Psoas muscle (tissue), 8 donors: Measurements from ENCODE around the gene NUP85. TPM values are rescaled to one million over a fixed set of nuclear protein-coding genes. Genes with fewer than 3 reads are reported as not detected.

ENCODE experiments used
- ATAC-seq, 4 donors: fragments of 200-7000 bp; cut with Tn5 transposase; one replicate each; pipeline ENCODE4 v1.9.1; 2020; ENCODE audit warnings: moderate library complexity in 3 of 4, mild to moderate bottlenecking in 2 of 4
- DNase-seq, 2 donors: peaks; one replicate each; pipeline ENCODE4 v3.0.0-alpha.2; 2020
- H3K27ac ChIP-seq: fragments of 200-600 bp; one replicate; pipeline ENCODE4 v1.8.0; 2022
- H3K27me3 ChIP-seq, 3 donors: fragments of 200-600 bp in 1 of 3; one replicate each; pipeline versions ENCODE4 v1.6.1 to v1.8.0; 2013 to 2022; ENCODE audit warnings: low read length in 2 of 3, mild to moderate bottlenecking in 2 of 3, moderate library complexity in 1 of 3; ENCODE audit not compliant: insufficient read depth in 3 of 3
- H3K36me3 ChIP-seq, 2 donors: fragments of 200-600 bp in 1 of 2; one replicate each; pipeline versions ENCODE4 v1.6.1 to v1.8.0; 2013 to 2022; ENCODE audit warnings: low read depth in 1 of 2, mild to moderate bottlenecking in 1 of 2, moderate library complexity in 1 of 2; ENCODE audit not compliant: insufficient read depth in 1 of 2
- H3K4me1 ChIP-seq: fragments of 200-600 bp; one replicate; pipeline ENCODE4 v1.8.0; 2022
- H3K4me3 ChIP-seq: fragments of 200-600 bp; one replicate; pipeline ENCODE4 v1.8.0; 2022; ENCODE audit warnings: mild to moderate bottlenecking
- H3K9me3 ChIP-seq: fragments of 200-600 bp; one replicate; pipeline ENCODE4 v1.8.0; 2022
- WGBS, 3 donors: extraction: QIAGEN DNeasy Blood & Tissue Kit; methylation state at CpG; one replicate each; pipeline versions ENCODE4 v1.1.6 to v1.1.7; 2013; 5-methylcytosine and 5-hydroxymethylcytosine counted together
- intact Hi-C, 2 donors: fragments of 100-400 bp; cut with DNase I; formaldehyde crosslinking; loops; one replicate each; pipeline versions ENCODE4 v1.11.0 to v1.14.2; 2022
- polyA plus RNA-seq, 3 donors: library from polyadenylated mRNA; stranded (reverse); fragments of 200-250 nt; gene quantifications; one replicate each; pipeline ENCODE4 v1.2.3, GENCODE V29; 2013
- total RNA-seq, 4 donors: library from RNA; stranded (reverse); fragmentation: NEBNext Ultra II Directional in 2 of 4; extraction: Animal tissue kit (Norgen Biotek cat#: 25700) in 2 of 4; gene quantifications; one replicate each; pipeline versions ENCODE4 v1.2.1 to v1.2.4, GENCODE V29; 2021 to 2023
- TF ChIP-seq, protein P1 (sequence below): fragments of 200-600 bp; IDR thresholded peaks from one replicate; pipeline ENCODE4 v1.8.0; 2022; ENCODE audit warnings: antibody characterized with exemption
- donor health status: healthy with polysubstance abuse.
- donor health status: DM: no; HTN: no; CAD: no; lungs with moderate emphysema.
- donor health status: Bipolar disorder and iron deficiency.
- donor health status: healthy.
- donor health status: DM: yes; HTN: yes; CAD: no.
- donor health status: DM: no; HTN: no; CAD: no.
- donor health status: DM: no; HTN: no; CAD: no.
- donor health status: DM: yes; HTN: yes; CAD: no.

Gene NUP85
- total and polyA plus RNA-seq, 7 donors: 15.1 to 32.9 (median 21.3) TPM

- H3K4me1 ChIP-seq: peaks cover 22% of the 10 kb centered on the region
- WGBS, 3 donors: 0 to 1% (median 0%) methylated on average over 36 to 47 of the region's 47 CpGs
- peak overlapping the region; percentile 97 for H3K27ac ChIP-seq
- no peaks in the 10 kb centered on the region for H3K27me3 ChIP-seq
- peak; percentile 82 to 93 for DNase-seq
- peak overlapping the region; percentile 77 for H3K4me3 ChIP-seq
- H3K36me3 ChIP-seq: peaks cover 3 to 49% of the 10 kb centered on the region in 2 donors
- TF ChIP-seq, protein P1, sequence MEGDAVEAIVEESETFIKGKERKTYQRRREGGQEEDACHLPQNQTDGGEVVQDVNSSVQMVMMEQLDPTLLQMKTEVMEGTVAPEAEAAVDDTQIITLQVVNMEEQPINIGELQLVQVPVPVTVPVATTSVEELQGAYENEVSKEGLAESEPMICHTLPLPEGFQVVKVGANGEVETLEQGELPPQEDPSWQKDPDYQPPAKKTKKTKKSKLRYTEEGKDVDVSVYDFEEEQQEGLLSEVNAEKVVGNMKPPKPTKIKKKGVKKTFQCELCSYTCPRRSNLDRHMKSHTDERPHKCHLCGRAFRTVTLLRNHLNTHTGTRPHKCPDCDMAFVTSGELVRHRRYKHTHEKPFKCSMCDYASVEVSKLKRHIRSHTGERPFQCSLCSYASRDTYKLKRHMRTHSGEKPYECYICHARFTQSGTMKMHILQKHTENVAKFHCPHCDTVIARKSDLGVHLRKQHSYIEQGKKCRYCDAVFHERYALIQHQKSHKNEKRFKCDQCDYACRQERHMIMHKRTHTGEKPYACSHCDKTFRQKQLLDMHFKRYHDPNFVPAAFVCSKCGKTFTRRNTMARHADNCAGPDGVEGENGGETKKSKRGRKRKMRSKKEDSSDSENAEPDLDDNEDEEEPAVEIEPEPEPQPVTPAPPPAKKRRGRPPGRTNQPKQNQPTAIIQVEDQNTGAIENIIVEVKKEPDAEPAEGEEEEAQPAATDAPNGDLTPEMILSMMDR: peak; percentile 8
- no peaks in the 10 kb centered on the region for H3K9me3 ChIP-seq
- peak; percentile 75 to 82 (median 77) for ATAC-seq
- intact Hi-C loops: loop anchor here in 1 of 2 donors (5.0 kb wide), 1 partner anchor 63 kb away; the partner anchor contains the start of gene NUP85
Observed at GRCh38 chr17:75270218-75270965, 64.9 kb downstream of the NUP85 start.

GRCh38 chr17:75270966-75271232 is 65.4 kb downstream of the NUP85 start, which contains the start of gene MIF4GD:
Gene MIF4GD, minus strand, starts transcription at chr17:75271231. Its CDS starts 1,036 bp downstream, at chr17:75270195.
- Histone ChIP-seq H3K36me3 (peaks cover 0 to 46% of the 10 kb centered on the region in 2 donors), H3K27me3 (no peaks in the 10 kb centered on the region), H3K9me3 (no peaks in the 10 kb centered on the region), H3K27ac (peak within 1 kb of the TSS; percentile 97), H3K4me3 (peak within 1 kb of the TSS; percentile 77), H3K4me1 (peaks cover 22% of the 10 kb centered on the region)
- 0 to 3% (median 0%) methylated on average over 6 to 39 of the region's 39 CpGs for WGBS, 3 donors
- no peak for ATAC-seq
- no peak for DNase-seq
- TF ChIP-seq, protein P1: no peak
- intact Hi-C loops: loop anchor here in 1 of 2 donors (5.0 kb wide), 1 partner anchor 64 kb away; the partner anchor contains the start of gene NUP85

DNA sequence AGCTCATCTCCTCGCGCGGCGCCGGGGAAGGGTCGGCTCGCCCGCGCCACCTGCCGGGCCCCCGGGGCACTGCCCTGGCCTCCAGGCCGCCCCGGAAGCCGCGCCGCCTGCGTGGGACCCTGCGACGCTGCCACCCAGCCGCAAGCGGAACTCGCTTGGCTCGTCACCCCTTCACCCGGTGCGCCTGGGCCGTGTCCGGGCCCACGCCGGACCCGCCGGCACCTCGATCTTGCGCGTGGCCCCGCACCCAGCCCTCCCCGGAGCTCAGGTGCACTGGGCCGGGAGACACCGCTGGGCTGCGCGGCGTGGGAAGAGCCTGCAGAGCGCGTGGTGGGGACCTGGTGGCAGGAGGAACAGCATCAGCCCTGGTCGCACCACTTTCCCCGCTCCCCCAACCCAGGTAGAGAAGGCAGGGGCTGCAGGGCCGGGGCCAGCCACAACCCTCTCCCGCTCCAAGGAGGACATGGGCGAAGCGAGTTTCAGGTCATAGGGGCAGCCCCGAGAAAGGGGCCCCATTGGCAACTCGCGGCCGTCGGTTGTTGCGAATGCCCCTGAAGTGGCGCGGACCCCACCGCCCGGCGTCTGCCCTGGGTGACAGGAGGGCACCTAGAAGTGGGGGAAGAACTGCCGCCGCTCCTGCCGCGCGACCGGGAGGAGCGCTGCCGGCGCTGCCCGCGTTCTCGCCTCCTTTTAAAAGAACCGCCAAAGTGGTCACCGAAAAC is 65.9 kb downstream of the NUP85 start:
- intact Hi-C loops: loop anchor here in 1 of 2 donors (5.0 kb wide), 1 partner anchor 64 kb away; the partner anchor contains the start of gene NUP85
- ATAC-seq (peak; percentile 78 to 82 (median 80)), DNase-seq (peak; percentile 87 to 91)
- Histone ChIP-seq H3K27me3 (no peaks in the 10 kb centered on the region), H3K4me3 (peak overlapping the region; percentile 77), H3K36me3 (peaks cover 0 to 42% of the 10 kb centered on the region in 2 donors), H3K9me3 (no peaks in the 10 kb centered on the region), H3K4me1 (peaks cover 22% of the 10 kb centered on the region), H3K27ac (peak overlapping the region; percentile 97)
- TF ChIP-seq, protein P1: peak; percentile 86
- WGBS, 3 donors: 0% methylated on average over 53 to 74 of the region's 74 CpGs

- 39 to 50% (median 45%) methylated on average over 24 of the region's 24 CpGs for WGBS, 3 donors
- Histone ChIP-seq H3K27me3 (no peaks in the 10 kb centered on the region), H3K27ac (peak overlapping the region; percentile 97), H3K9me3 (no peaks in the 10 kb centered on the region), H3K4me3 (peak overlapping the region; percentile 77), H3K36me3 (peaks cover 0 to 38% of the 10 kb centered on the region in 2 donors), H3K4me1 (peaks cover 17% of the 10 kb centered on the region)
- intact Hi-C loops: loop anchor here in 1 of 2 donors (5.0 kb wide), 1 partner anchor 65 kb away; the partner anchor contains the start of gene NUP85
- TF ChIP-seq, protein P1: no peak
- ATAC-seq: no peak
- peak; percentile 43 to 74 for DNase-seq
Observed at GRCh38 chr17:75271955-75272847, 66.7 kb downstream of the NUP85 start.
